HEK293T (cell line): ENCODE measurements around the gene PXDC1.

ENCODE experiments used
- CTCF ChIA-PET: fragments of 350-600 bp; formaldehyde crosslinking; extraction: SDS; loops from one replicate; lab custom pipeline; 2021; ENCODE audit warnings: antibody characterized with exemption, inconsistent platforms; lab: Yijun Ruan, JAX
- POLR2A ChIA-PET: fragments of 350-600 bp; formaldehyde crosslinking; extraction: SDS; loops from one replicate; lab custom pipeline; 2020; ENCODE audit warnings: antibody characterized with exemption, inconsistent platforms; lab: Yijun Ruan, JAX
- DNase-seq: peaks from one replicate; pipeline ENCODE4 v3.0.0; 2012; ENCODE audit warnings: mixed read lengths; ENCODE audit errors: extremely low spot score
- ARNT ChIP-seq: fragments of 450-650 bp; IDR thresholded peaks from 2 replicates; pipeline ENCODE4 v1.6.1; 2017; ENCODE audit warnings: mild to moderate bottlenecking
- BHLHE40 ChIP-seq: fragments of 450-650 bp; IDR thresholded peaks from 2 replicates; pipeline ENCODE4 v1.6.1; 2016; ENCODE audit warnings: mild to moderate bottlenecking, moderate library complexity, borderline replicate concordance
- CTBP1 ChIP-seq: fragments of 450-650 bp; IDR thresholded peaks from 2 replicates; pipeline ENCODE4 v1.6.1; 2016; ENCODE audit warnings: borderline replicate concordance
- ELF4 ChIP-seq: fragments of 450-650 bp; IDR thresholded peaks from 2 replicates; pipeline ENCODE4 v1.6.1; 2017; ENCODE audit warnings: antibody characterized with exemption
- FOXA1 ChIP-seq: fragments of 450-650 bp; IDR thresholded peaks from 2 replicates; pipeline ENCODE4 v1.6.1; 2016; ENCODE audit warnings: mild to moderate bottlenecking
- FOXK2 ChIP-seq: fragments of 450-650 bp; IDR thresholded peaks from 2 replicates; pipeline ENCODE4 v1.6.1; 2016; ENCODE audit warnings: mild to moderate bottlenecking
- FOXM1 ChIP-seq: fragments of 450-650 bp; IDR thresholded peaks from 2 replicates; pipeline ENCODE4 v1.6.1; 2017; ENCODE audit warnings: mild to moderate bottlenecking, borderline replicate concordance
- HDGF ChIP-seq: fragments of 450-650 bp; IDR thresholded peaks from 2 replicates; pipeline ENCODE4 v1.6.1; 2017; ENCODE audit warnings: antibody characterized with exemption, borderline replicate concordance
- L3MBTL2 ChIP-seq: fragments of 450-650 bp; conservative IDR thresholded peaks from 2 replicates; pipeline ENCODE4 v1.6.1; 2016; ENCODE audit warnings: mild to moderate bottlenecking
- LEF1 ChIP-seq: fragments of 450-650 bp; IDR thresholded peaks from 2 replicates; pipeline ENCODE4 v1.6.1; 2017; ENCODE audit warnings: mild to moderate bottlenecking, borderline replicate concordance
- NFRKB ChIP-seq: fragments of 450-650 bp; IDR thresholded peaks from 2 replicates; pipeline ENCODE4 v1.6.1; 2016; ENCODE audit warnings: mild to moderate bottlenecking, moderate library complexity
- SP1 ChIP-seq: fragments of 450-650 bp; IDR thresholded peaks from 2 replicates; pipeline ENCODE4 v1.6.1; 2017
- SUZ12 ChIP-seq: fragments of 450-650 bp; IDR thresholded peaks from 2 replicates; pipeline ENCODE4 v1.6.1; 2016; ENCODE audit warnings: mild to moderate bottlenecking
- TARDBP ChIP-seq: fragments of 450-650 bp; IDR thresholded peaks from 2 replicates; pipeline ENCODE4 v1.6.1; 2016
- ZNF384 ChIP-seq: fragments of 450-650 bp; IDR thresholded peaks from 2 replicates; pipeline ENCODE4 v1.6.1; 2016
- TF ChIP-seq, protein P1 (sequence below): fragments of 450-650 bp; IDR thresholded peaks from 2 replicates; pipeline ENCODE4 v1.6.1; 2016

PXDC1 gene

DNA sequence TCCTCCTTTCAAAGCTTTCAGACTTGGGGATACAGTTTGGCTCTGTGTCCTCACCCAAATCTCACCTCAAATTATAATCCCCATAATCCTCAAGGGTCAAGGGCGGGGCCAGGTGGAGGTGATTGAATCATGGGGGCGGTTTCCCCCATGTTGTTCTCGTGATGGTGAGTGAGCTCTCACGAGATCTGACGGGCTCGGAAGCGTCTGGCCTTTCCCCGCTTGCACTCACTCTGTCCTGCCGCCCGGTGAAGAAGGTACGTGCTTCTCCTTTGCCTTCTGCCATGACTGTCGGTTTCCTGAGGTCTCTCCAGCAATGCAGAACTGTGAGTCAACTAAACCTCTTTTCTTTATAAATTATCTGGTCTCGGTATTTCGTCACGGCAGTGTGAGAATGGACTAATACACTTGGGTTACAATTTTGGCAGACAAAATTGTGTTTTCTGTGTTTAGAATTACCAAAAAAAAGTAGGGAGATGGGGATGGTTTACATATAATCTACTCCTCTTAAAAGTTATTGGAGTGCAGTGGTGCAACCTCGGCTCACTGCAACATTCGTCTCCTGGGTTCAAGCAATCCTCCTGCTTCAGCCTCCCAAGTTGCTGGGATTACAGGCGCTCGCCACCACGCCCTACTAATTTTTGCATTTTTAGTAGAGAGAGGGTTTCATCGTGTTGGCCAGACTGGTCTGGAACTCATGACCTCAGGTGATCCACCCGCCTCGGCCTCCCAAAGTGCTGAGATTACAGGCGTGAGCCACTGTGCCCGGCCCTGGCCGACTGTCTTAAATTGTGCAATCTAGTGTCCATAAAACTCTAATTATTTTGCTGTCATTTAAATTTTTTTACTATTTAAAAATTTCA lies 33.6 kb upstream of the PXDC1 start:
- TF ChIP-seq ELF4 (no peak), ZNF384 (no peak), FOXK2 (no peak), CTBP1 (no peak), HDGF (no peak), SP1 (no peak), LEF1 (no peak), FOXA1 (no peak)
- POLR2A ChIA-PET = no interaction called here
- CTCF ChIA-PET = interaction anchor here (0.9 kb wide), 1 partner anchor 149 kb away, joined by 3 read pairs; no protein-coding TSS in a partner anchor
- no peak for DNase-seq

DNA sequence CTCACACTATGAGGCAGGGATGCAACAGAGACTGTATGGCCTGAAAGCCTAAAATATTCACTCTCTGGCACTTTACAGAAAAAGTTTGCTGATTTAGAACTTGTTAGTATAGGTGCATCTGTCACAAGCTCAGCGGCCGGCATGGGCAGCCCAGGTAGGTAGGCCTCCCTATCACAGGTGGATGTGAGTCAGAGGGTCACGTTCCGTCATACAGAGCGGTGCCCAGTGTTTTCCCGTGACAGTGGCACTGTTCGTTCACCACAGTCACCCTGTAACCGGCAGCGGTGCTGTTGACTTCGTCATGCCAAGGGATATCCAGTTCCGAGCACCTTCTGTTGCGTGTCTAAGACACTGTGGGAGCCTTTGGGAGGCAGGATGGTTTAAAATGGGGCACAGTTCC lies 32.9 kb upstream of the PXDC1 start:
- ChIA-PET CTCF (no interaction called here), POLR2A (no interaction called here)
- DNase-seq = no peak
- TF ChIP-seq BHLHE40 (no peak), FOXA1 (no peak), SUZ12 (no peak), ARNT (no peak), L3MBTL2 (no peak), NFRKB (no peak)

DNA sequence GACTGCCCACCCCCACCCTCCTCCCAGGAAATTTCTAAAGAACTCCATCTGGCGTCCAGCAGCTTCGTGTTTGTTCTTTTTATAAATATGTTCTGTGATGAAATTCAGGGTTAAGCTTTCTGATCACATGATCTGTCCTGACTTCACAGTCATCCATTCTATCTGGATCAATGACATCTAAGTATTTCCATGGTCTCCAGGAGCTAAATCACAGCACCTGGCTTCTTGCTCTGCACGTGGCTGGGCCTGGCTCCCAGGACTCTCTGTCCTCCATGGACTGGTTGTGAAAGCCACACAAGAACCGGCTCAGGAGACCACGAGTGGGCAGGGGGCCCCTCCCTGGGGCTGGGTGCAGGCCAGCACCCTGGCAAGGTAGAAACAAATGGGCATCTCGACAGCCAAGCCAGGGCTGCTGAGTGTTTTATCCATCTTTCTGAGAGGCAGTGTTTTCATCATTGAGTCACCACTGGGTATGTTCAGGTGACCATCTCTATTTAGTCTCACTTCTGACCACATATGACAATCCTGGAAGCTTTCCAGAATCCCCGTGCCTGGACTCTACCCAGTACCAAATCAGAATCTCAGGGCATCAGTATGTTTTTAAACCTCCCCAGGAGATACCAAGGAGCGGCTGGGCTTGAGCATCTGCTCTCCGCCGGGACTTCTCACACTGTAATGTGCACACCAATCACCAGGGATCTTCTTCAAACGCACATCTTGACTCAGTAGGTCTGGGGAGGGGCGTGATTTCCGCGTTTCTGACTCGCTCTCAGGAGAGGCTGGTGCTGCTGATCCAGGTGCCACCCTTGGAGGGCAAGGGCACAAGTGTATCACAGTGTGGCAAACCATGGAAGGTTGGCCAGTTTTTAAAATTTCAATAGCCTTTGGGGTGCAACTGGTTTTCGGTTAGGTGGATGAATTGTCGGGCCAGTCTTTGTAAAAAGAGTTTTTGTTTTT lies 31.6 kb upstream of the PXDC1 start:
- TF ChIP-seq SUZ12 (no peak), TARDBP (no peak), FOXA1 (no peak)
- POLR2A ChIA-PET = no interaction called here
- CTCF ChIA-PET = no interaction called here
- no peak for DNase-seq

DNA sequence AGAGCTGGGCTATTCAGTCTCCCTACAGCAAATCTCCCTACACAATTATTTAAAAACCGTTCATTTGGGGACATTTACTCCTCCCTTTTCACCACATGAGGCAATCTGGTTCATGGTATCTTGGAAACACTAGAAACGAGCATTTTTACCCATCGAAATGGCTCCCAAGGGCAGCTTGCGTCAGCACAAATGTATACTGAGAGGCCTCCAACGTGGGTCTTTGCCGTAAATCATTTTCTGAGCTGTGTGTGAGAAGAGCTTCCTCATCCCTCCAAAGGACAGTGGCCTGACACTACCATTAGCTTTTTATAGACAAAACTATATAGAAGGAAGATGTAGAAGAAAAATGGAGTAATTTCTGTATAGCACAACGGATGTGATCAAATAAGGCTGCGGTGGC lies 30.0 kb upstream of the PXDC1 start:
- CTCF ChIA-PET = no interaction called here
- TF ChIP-seq FOXM1 (no peak), ZNF384 (no peak), ELF4 (no peak), NFRKB (no peak), LEF1 (no peak), CTBP1 (no peak), BHLHE40 (no peak), SUZ12 (no peak), FOXA1 (no peak), SP1 (no peak), L3MBTL2 (no peak), TARDBP (no peak), HDGF (no peak)
- TF ChIP-seq, protein P1, sequence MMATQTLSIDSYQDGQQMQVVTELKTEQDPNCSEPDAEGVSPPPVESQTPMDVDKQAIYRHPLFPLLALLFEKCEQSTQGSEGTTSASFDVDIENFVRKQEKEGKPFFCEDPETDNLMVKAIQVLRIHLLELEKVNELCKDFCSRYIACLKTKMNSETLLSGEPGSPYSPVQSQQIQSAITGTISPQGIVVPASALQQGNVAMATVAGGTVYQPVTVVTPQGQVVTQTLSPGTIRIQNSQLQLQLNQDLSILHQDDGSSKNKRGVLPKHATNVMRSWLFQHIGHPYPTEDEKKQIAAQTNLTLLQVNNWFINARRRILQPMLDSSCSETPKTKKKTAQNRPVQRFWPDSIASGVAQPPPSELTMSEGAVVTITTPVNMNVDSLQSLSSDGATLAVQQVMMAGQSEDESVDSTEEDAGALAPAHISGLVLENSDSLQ = no peak

DNA sequence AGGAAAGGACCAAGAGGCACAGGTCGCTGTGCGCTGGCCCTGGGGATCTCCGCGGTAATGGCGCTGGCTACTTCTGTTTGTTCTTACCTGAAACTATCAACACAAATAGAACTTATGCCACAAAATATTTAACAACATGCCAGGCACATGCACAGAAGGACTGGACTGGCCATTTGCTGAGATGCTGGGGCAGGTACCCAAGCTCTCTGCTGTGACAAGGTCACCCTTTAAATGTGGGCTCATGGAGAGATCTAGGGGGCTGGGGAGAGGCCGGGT lies 28.0 kb upstream of the PXDC1 start:
- ChIA-PET CTCF (no interaction called here), POLR2A (no interaction called here)
- TF ChIP-seq TARDBP (no peak), CTBP1 (no peak), L3MBTL2 (no peak), SUZ12 (no peak), ELF4 (no peak), FOXM1 (no peak), FOXA1 (no peak), ZNF384 (no peak), SP1 (no peak)
- TF ChIP-seq, protein P1 = no peak
- DNase-seq = no peak

More for the DNA sequence above, 30.0 kb upstream of the PXDC1 start:
- no peak for DNase-seq
- POLR2A ChIA-PET = no interaction called here

GRCh38 chr6:3778701-3779573 lies 27.4 kb upstream of the PXDC1 start:
- ChIA-PET CTCF (no interaction called here), POLR2A (no interaction called here)
- TF ChIP-seq LEF1 (no peak), ELF4 (no peak), L3MBTL2 (no peak), HDGF (no peak), NFRKB (no peak), FOXM1 (no peak), SP1 (no peak), CTBP1 (no peak)
- no peak for DNase-seq
